ENCODE data around the gene CDC42BPG.
"Not testable (repeated sequence)": the region's sequence is repeated elsewhere in the genome, so short reads cannot be mapped to it uniquely, and the experiment has no call there.

The CDC42BPG gene

GRCh38 chr11:64831411-64831891 is 13.0 kb downstream of the CDC42BPG start:
- Histone ChIP-seq H2AFZ (ENCODE audit: low read length, unreplicated experiment) (no peak overlapping the region), H3K4me3 (ENCODE audit: low read depth, low read length) (no peak overlapping the region), H3K27ac (ENCODE audit: low read depth, low read length) (no peak overlapping the region), H3K27me3 (ENCODE audit: insufficient read depth, low read length) (no peaks in the 10 kb centered on the region), H3K4me1 (ENCODE audit: control insufficient read depth, insufficient read depth, low read length, unreplicated experiment) (no peaks in the 10 kb centered on the region), H3K36me3 (ENCODE audit: insufficient read depth, low read length) (no peaks in the 10 kb centered on the region), H3K79me2 (ENCODE audit: control insufficient read depth, insufficient read depth, low read length, unreplicated experiment) (no peaks in the 10 kb centered on the region)

- H2AFZ ChIP-seq (ENCODE audit: low read length, unreplicated experiment) = no peak overlapping the region
- no peaks in the 10 kb centered on the region for H3K27me3 ChIP-seq (ENCODE audit: insufficient read depth, low read length)
- no peaks in the 10 kb centered on the region for H3K4me1 ChIP-seq (ENCODE audit: control insufficient read depth, insufficient read depth, low read length, unreplicated experiment)
- H3K36me3 ChIP-seq (ENCODE audit: insufficient read depth, low read length) = no peaks in the 10 kb centered on the region
- no peak overlapping the region for H3K4me3 ChIP-seq (ENCODE audit: low read depth, low read length)
- no peak overlapping the region for H3K27ac ChIP-seq (ENCODE audit: low read depth, low read length)
- no peaks in the 10 kb centered on the region for H3K79me2 ChIP-seq (ENCODE audit: control insufficient read depth, insufficient read depth, low read length, unreplicated experiment)
Measured at GRCh38 chr11:64829536-64830251, 14.8 kb downstream of the CDC42BPG start.

GRCh38 chr11:64827451-64827839 is 17.0 kb downstream of the CDC42BPG start:
- no peak overlapping the region for H3K4me3 ChIP-seq (ENCODE audit: low read depth, low read length)

GRCh38 chr11:64826578-64827450 is 17.6 kb downstream of the CDC42BPG start:
- no peak overlapping the region for H2AFZ ChIP-seq (ENCODE audit: low read length, unreplicated experiment)
- no peaks in the 10 kb centered on the region for H3K27me3 ChIP-seq (ENCODE audit: insufficient read depth, low read length)
- H3K4me3 ChIP-seq (ENCODE audit: low read depth, low read length) = no peak overlapping the region
- no peaks in the 10 kb centered on the region for H3K36me3 ChIP-seq (ENCODE audit: insufficient read depth, low read length)
- H3K27ac ChIP-seq (ENCODE audit: low read depth, low read length) = no peak overlapping the region
- H3K79me2 ChIP-seq (ENCODE audit: control insufficient read depth, insufficient read depth, low read length, unreplicated experiment) = no peaks in the 10 kb centered on the region
- H3K4me1 ChIP-seq (ENCODE audit: control insufficient read depth, insufficient read depth, low read length, unreplicated experiment) = no peaks in the 10 kb centered on the region

More at GRCh38 chr11:64827451-64827839, 17.0 kb downstream of the CDC42BPG start:
- H3K36me3 ChIP-seq (ENCODE audit: insufficient read depth, low read length) = no peaks in the 10 kb centered on the region
- no peak overlapping the region for H2AFZ ChIP-seq (ENCODE audit: low read length, unreplicated experiment)
- no peaks in the 10 kb centered on the region for H3K79me2 ChIP-seq (ENCODE audit: control insufficient read depth, insufficient read depth, low read length, unreplicated experiment)
- no peaks in the 10 kb centered on the region for H3K27me3 ChIP-seq (ENCODE audit: insufficient read depth, low read length)
- H3K27ac ChIP-seq (ENCODE audit: low read depth, low read length) = no peak overlapping the region
- no peaks in the 10 kb centered on the region for H3K4me1 ChIP-seq (ENCODE audit: control insufficient read depth, insufficient read depth, low read length, unreplicated experiment)

GRCh38 chr11:64826062-64826461 is 18.4 kb downstream of the CDC42BPG start:
- no peaks in the 10 kb centered on the region for H3K79me2 ChIP-seq (ENCODE audit: control insufficient read depth, insufficient read depth, low read length, unreplicated experiment)
- no peaks in the 10 kb centered on the region for H3K27me3 ChIP-seq (ENCODE audit: insufficient read depth, low read length)
- H3K4me3 ChIP-seq (ENCODE audit: low read depth, low read length) = no peak overlapping the region
- no peaks in the 10 kb centered on the region for H3K36me3 ChIP-seq (ENCODE audit: insufficient read depth, low read length)
- no peaks in the 10 kb centered on the region for H3K4me1 ChIP-seq (ENCODE audit: control insufficient read depth, insufficient read depth, low read length, unreplicated experiment)
- H3K27ac ChIP-seq (ENCODE audit: low read depth, low read length) = no peak overlapping the region
- no peak overlapping the region for H2AFZ ChIP-seq (ENCODE audit: low read length, unreplicated experiment)

- Histone ChIP-seq H3K79me2 (ENCODE audit: control insufficient read depth, insufficient read depth, low read length, unreplicated experiment) (no peaks in the 10 kb centered on the region), H2AFZ (ENCODE audit: low read length, unreplicated experiment) (no peak overlapping the region), H3K4me1 (ENCODE audit: control insufficient read depth, insufficient read depth, low read length, unreplicated experiment) (no peaks in the 10 kb centered on the region), H3K36me3 (ENCODE audit: insufficient read depth, low read length) (no peaks in the 10 kb centered on the region), H3K27ac (ENCODE audit: low read depth, low read length) (no peak overlapping the region), H3K4me3 (ENCODE audit: low read depth, low read length) (no peak overlapping the region), H3K27me3 (ENCODE audit: insufficient read depth, low read length) (no peaks in the 10 kb centered on the region)
Measured at GRCh38 chr11:64823568-64824119, 20.8 kb downstream of the CDC42BPG start.

GRCh38 chr11:64817476-64817875 is 27.0 kb downstream of the CDC42BPG start:
- Histone ChIP-seq H3K36me3 (ENCODE audit: insufficient read depth, low read length) (no peaks in the 10 kb centered on the region), H3K4me1 (ENCODE audit: control insufficient read depth, insufficient read depth, low read length, unreplicated experiment) (no peaks in the 10 kb centered on the region), H2AFZ (ENCODE audit: low read length, unreplicated experiment) (no peak overlapping the region), H3K4me3 (ENCODE audit: low read depth, low read length) (no peak overlapping the region), H3K27ac (ENCODE audit: low read depth, low read length) (no peak overlapping the region), H3K27me3 (ENCODE audit: insufficient read depth, low read length) (no peaks in the 10 kb centered on the region), H3K79me2 (ENCODE audit: control insufficient read depth, insufficient read depth, low read length, unreplicated experiment) (no peaks in the 10 kb centered on the region)

GRCh38 chr11:64815433-64815832 is 29.0 kb downstream of the CDC42BPG start:
- not testable (repeated sequence) for H3K4me3 ChIP-seq (ENCODE audit: low read depth, low read length); H2AFZ ChIP-seq (ENCODE audit: low read length, unreplicated experiment); H3K27me3 ChIP-seq (ENCODE audit: insufficient read depth, low read length); H3K27ac ChIP-seq (ENCODE audit: low read depth, low read length); H3K79me2 ChIP-seq (ENCODE audit: control insufficient read depth, insufficient read depth, low read length, unreplicated experiment); H3K36me3 ChIP-seq (ENCODE audit: insufficient read depth, low read length); H3K4me1 ChIP-seq (ENCODE audit: control insufficient read depth, insufficient read depth, low read length, unreplicated experiment)

GRCh38 chr11:64814712-64815187 is 29.7 kb downstream of the CDC42BPG start:
- Histone ChIP-seq H3K27ac (ENCODE audit: low read depth, low read length) (no peak overlapping the region), H3K27me3 (ENCODE audit: insufficient read depth, low read length) (no peaks in the 10 kb centered on the region), H3K79me2 (ENCODE audit: control insufficient read depth, insufficient read depth, low read length, unreplicated experiment) (peaks cover under 1% of the 10 kb centered on the region), H3K4me1 (ENCODE audit: control insufficient read depth, insufficient read depth, low read length, unreplicated experiment) (peaks cover under 1% of the 10 kb centered on the region), H3K36me3 (ENCODE audit: insufficient read depth, low read length) (no peaks in the 10 kb centered on the region), H3K4me3 (ENCODE audit: low read depth, low read length) (no peak overlapping the region), H2AFZ (ENCODE audit: low read length, unreplicated experiment) (no peak overlapping the region)

GRCh38 chr11:64813826-64814225 is 30.6 kb downstream of the CDC42BPG start:
- peaks cover 7% of the 10 kb centered on the region for H3K4me1 ChIP-seq (ENCODE audit: control insufficient read depth, insufficient read depth, low read length, unreplicated experiment)
- no peaks in the 10 kb centered on the region for H3K27me3 ChIP-seq (ENCODE audit: insufficient read depth, low read length)
- H3K27ac ChIP-seq (ENCODE audit: low read depth, low read length) = no peak overlapping the region
- H3K36me3 ChIP-seq (ENCODE audit: insufficient read depth, low read length) = no peaks in the 10 kb centered on the region
- H3K4me3 ChIP-seq (ENCODE audit: low read depth, low read length) = no peak overlapping the region
- peaks cover 5% of the 10 kb centered on the region for H3K79me2 ChIP-seq (ENCODE audit: control insufficient read depth, insufficient read depth, low read length, unreplicated experiment)
- no peak overlapping the region for H2AFZ ChIP-seq (ENCODE audit: low read length, unreplicated experiment)

All from ACC112 (cell line).